Activated T-helper 2 cell treated with anti-CD3 and anti-CD28 coated beads, Interferon-gamma antibody, Interleukin-2, Interleukin-4, amounts not matched to agents 10 μg/mL and 5 μg/mL and 100 μg/mL, durations not matched to agents 14 hours and 24 hours and 36 hours (primary cell): ENCODE results near the gene ARID1A. TPM values are rescaled to one million over a fixed set of nuclear protein-coding genes. Genes with fewer than 3 reads are reported as not detected.
"Not testable (repeated sequence)": the region's sequence is repeated elsewhere in the genome, so short reads cannot be mapped to it uniquely, and the experiment has no call there.

Source experiments
- DNase-seq: peaks from one replicate; pipeline ENCODE4 v3.0.0; 2021; ENCODE audit warnings: low spot score
- H3K27ac Mint-ChIP-seq: one replicate; pipeline ENCODE4 v1.8.0; 2021; ENCODE audit warnings: mixed read lengths
- H3K27me3 Mint-ChIP-seq: one replicate; pipeline ENCODE4 v1.8.0; 2021; ENCODE audit warnings: low read depth, mixed read lengths
- H3K36me3 Mint-ChIP-seq: one replicate; pipeline ENCODE4 v1.8.0; 2021; ENCODE audit warnings: low read depth, mixed read lengths
- H3K4me1 Mint-ChIP-seq: one replicate; pipeline ENCODE4 v1.8.0; 2021; ENCODE audit warnings: low read depth, mixed read lengths
- H3K4me3 Mint-ChIP-seq: one replicate; pipeline ENCODE4 v1.8.0; 2021; ENCODE audit warnings: low read depth, mild to moderate bottlenecking, moderate library complexity, mixed read lengths
- H3K9me3 Mint-ChIP-seq: one replicate; pipeline ENCODE4 v1.8.0; 2021; ENCODE audit warnings: mixed read lengths
- intact Hi-C: fragments of 100-400 bp; cut with micrococcal nuclease; formaldehyde crosslinking; loops from one replicate; pipeline ENCODE4 v1.15.1; 2023
- total RNA-seq: library from RNA; stranded (reverse); gene quantifications from 2 replicates; pipeline ENCODE4 v1.2.3, GENCODE V29; 2022

Gene ARID1A
- 109 TPM in 2 replicates for total RNA-seq

- no peaks in the 10 kb centered on the region for H3K27me3 Mint-ChIP-seq
- peak; percentile 97 for DNase-seq
- H3K27ac Mint-ChIP-seq: peak within 1 kb of the TSS; percentile 98
- peak within 1 kb of the TSS; percentile 88 for H3K4me3 Mint-ChIP-seq
- H3K9me3 Mint-ChIP-seq: no peaks in the 10 kb centered on the region
- peaks cover 27% of the 10 kb centered on the region for H3K4me1 Mint-ChIP-seq
- H3K36me3 Mint-ChIP-seq: no peaks in the 10 kb centered on the region
- intact Hi-C loops: loop anchor here (5.0 kb wide), 1 partner anchor 223 kb away; the partner anchor contains the start of gene HMGN2
These were observed at the start of gene ARID1A for GRCh38 chr1:26695356-26696118. TSS of gene ARID1A (plus strand) at chr1:26696015. CDS start at chr1:26696404, 389 bp downstream.

GRCh38 chr1:26664802-26665201 is 31.0 kb upstream of the ARID1A start:
- intact Hi-C loops: no loop called here
- H3K27me3 Mint-ChIP-seq: peaks cover 8% of the 10 kb centered on the region
- H3K27ac Mint-ChIP-seq: no peak overlapping the region
- H3K9me3 Mint-ChIP-seq: no peaks in the 10 kb centered on the region
- no peak for DNase-seq
- no peaks in the 10 kb centered on the region for H3K36me3 Mint-ChIP-seq
- peaks cover 7% of the 10 kb centered on the region for H3K4me1 Mint-ChIP-seq
- no peak overlapping the region for H3K4me3 Mint-ChIP-seq

- H3K36me3 Mint-ChIP-seq: no peaks in the 10 kb centered on the region
- no peak overlapping the region for H3K4me3 Mint-ChIP-seq
- H3K4me1 Mint-ChIP-seq: peaks cover 7% of the 10 kb centered on the region
- intact Hi-C loops: no loop called here
- no peaks in the 10 kb centered on the region for H3K9me3 Mint-ChIP-seq
- H3K27ac Mint-ChIP-seq: no peak overlapping the region
- H3K27me3 Mint-ChIP-seq: peaks cover 2% of the 10 kb centered on the region
- DNase-seq: no peak
These were observed 29.0 kb upstream of the ARID1A start for GRCh38 chr1:26666855-26667254.

- H3K36me3 Mint-ChIP-seq, H3K27me3 Mint-ChIP-seq, intact Hi-C loops, H3K27ac Mint-ChIP-seq, DNase-seq, H3K4me3 Mint-ChIP-seq, H3K4me1 Mint-ChIP-seq, H3K9me3 Mint-ChIP-seq: not testable (repeated sequence)
These were observed 27.6 kb upstream of the ARID1A start for GRCh38 chr1:26668106-26668786.

GRCh38 chr1:26677306-26678115 is 18.3 kb upstream of the ARID1A start:
- intact Hi-C loops: loop anchor here (2.0 kb wide), 1 partner anchor 15 kb away; no protein-coding TSS in a partner anchor
- Mint-ChIP-seq H3K27me3 (no peaks in the 10 kb centered on the region), H3K4me3 (no peak overlapping the region), H3K9me3 (no peaks in the 10 kb centered on the region), H3K4me1 (peaks cover 16% of the 10 kb centered on the region), H3K36me3 (no peaks in the 10 kb centered on the region), H3K27ac (no peak overlapping the region)
- peak; percentile 34 for DNase-seq

- H3K36me3 Mint-ChIP-seq: no peaks in the 10 kb centered on the region
- peaks cover 9% of the 10 kb centered on the region for H3K4me1 Mint-ChIP-seq
- H3K9me3 Mint-ChIP-seq: no peaks in the 10 kb centered on the region
- no peak overlapping the region for H3K27ac Mint-ChIP-seq
- intact Hi-C loops: no loop called here
- H3K27me3 Mint-ChIP-seq: no peaks in the 10 kb centered on the region
- no peak for DNase-seq
- no peak overlapping the region for H3K4me3 Mint-ChIP-seq
These were observed 10.9 kb upstream of the ARID1A start for GRCh38 chr1:26684763-26685508.

GRCh38 chr1:26686795-26687194 is 9.0 kb upstream of the ARID1A start:
- no peaks in the 10 kb centered on the region for H3K27me3 Mint-ChIP-seq
- no peak for DNase-seq
- H3K9me3 Mint-ChIP-seq: no peaks in the 10 kb centered on the region
- no peak overlapping the region for H3K4me3 Mint-ChIP-seq
- H3K36me3 Mint-ChIP-seq: no peaks in the 10 kb centered on the region
- peaks cover 12% of the 10 kb centered on the region for H3K4me1 Mint-ChIP-seq
- H3K27ac Mint-ChIP-seq: no peak overlapping the region
- intact Hi-C loops: no loop called here

GRCh38 chr1:26689504-26689903 is 6.3 kb upstream of the ARID1A start:
- intact Hi-C loops: no loop called here
- Mint-ChIP-seq H3K4me1 (peaks cover 25% of the 10 kb centered on the region), H3K4me3 (no peak overlapping the region), H3K9me3 (no peaks in the 10 kb centered on the region), H3K27ac (no peak overlapping the region), H3K36me3 (no peaks in the 10 kb centered on the region), H3K27me3 (no peaks in the 10 kb centered on the region)
- no peak for DNase-seq

- intact Hi-C loops: no loop called here
- no peak overlapping the region for H3K27ac Mint-ChIP-seq
- H3K36me3 Mint-ChIP-seq: no peaks in the 10 kb centered on the region
- no peaks in the 10 kb centered on the region for H3K9me3 Mint-ChIP-seq
- no peaks in the 10 kb centered on the region for H3K27me3 Mint-ChIP-seq
- DNase-seq: no peak
- H3K4me3 Mint-ChIP-seq: no peak overlapping the region
- H3K4me1 Mint-ChIP-seq: peaks cover 29% of the 10 kb centered on the region
These were observed 5.7 kb upstream of the ARID1A start for GRCh38 chr1:26690157-26690556.

- Mint-ChIP-seq H3K4me1 (peaks cover 29% of the 10 kb centered on the region), H3K9me3 (no peaks in the 10 kb centered on the region), H3K36me3 (no peaks in the 10 kb centered on the region), H3K4me3 (no peak overlapping the region), H3K27me3 (no peaks in the 10 kb centered on the region), H3K27ac (no peak overlapping the region)
- intact Hi-C loops: no loop called here
- DNase-seq: no peak
These were observed 5.2 kb upstream of the ARID1A start for GRCh38 chr1:26690576-26691031.

- Mint-ChIP-seq H3K9me3 (no peaks in the 10 kb centered on the region), H3K4me1 (peaks cover 27% of the 10 kb centered on the region), H3K4me3 (peak overlapping the region; percentile 88), H3K36me3 (no peaks in the 10 kb centered on the region), H3K27me3 (no peaks in the 10 kb centered on the region), H3K27ac (peak overlapping the region; percentile 98)
- intact Hi-C loops: loop anchor here (1.0 to 2.0 kb wide), 4 partner anchors 16 to 110 kb away; partner anchors contain the start of gene PIGV
- DNase-seq: peak; percentile 81
These were observed 3.5 kb upstream of the ARID1A start for GRCh38 chr1:26692211-26692792.
